Trophoblast cell (in vitro differentiated cells and primary cell): ENCODE data around the gene ZNF383.
"Not testable (repeated sequence)": the region's sequence is repeated elsewhere in the genome, so short reads cannot be mapped to it uniquely, and the experiment has no call there.

Experiments
- DNase-seq, 2 donors: peaks; one replicate each; pipeline ENCODE4 v3.0.0-alpha.2; 2016
- H2AFZ ChIP-seq: 2 replicates; pipeline ENCODE4 v1.6.1; 2013; ENCODE audit warnings: low read length, moderate library complexity, mild to moderate bottlenecking; ENCODE audit not compliant: insufficient read depth, poor library complexity
- H2AK5ac ChIP-seq: 2 replicates; pipeline ENCODE4 v1.6.1; 2013; ENCODE audit warnings: mild to moderate bottlenecking, low read length
- H2BK120ac ChIP-seq: 2 replicates; pipeline ENCODE4 v1.6.1; 2013; ENCODE audit warnings: low read length, mild to moderate bottlenecking, moderate library complexity; ENCODE audit not compliant: insufficient read depth, poor library complexity
- H2BK12ac ChIP-seq: 2 replicates; pipeline ENCODE4 v1.6.1; 2013; ENCODE audit warnings: mild to moderate bottlenecking, low read length, moderate library complexity
- H2BK5ac ChIP-seq: 2 replicates; pipeline ENCODE4 v1.6.1; 2013; ENCODE audit warnings: low read length, low read depth, moderate library complexity, mild to moderate bottlenecking; ENCODE audit not compliant: poor library complexity
- H3K14ac ChIP-seq: 2 replicates; pipeline ENCODE4 v1.6.1; 2013; ENCODE audit warnings: mild to moderate bottlenecking, low read length
- H3K18ac ChIP-seq: 2 replicates; pipeline ENCODE4 v1.6.1; 2013; ENCODE audit warnings: mild to moderate bottlenecking, low read length
- H3K23ac ChIP-seq: 2 replicates; pipeline ENCODE4 v1.6.1; 2013; ENCODE audit warnings: low read length
- H3K27ac ChIP-seq: 2 replicates; pipeline ENCODE4 v1.5.1; 2013; ENCODE audit warnings: low read depth, mild to moderate bottlenecking, inconsistent platforms, low read length, moderate library complexity
- H3K27me3 ChIP-seq: 2 replicates; pipeline ENCODE4 v1.6.1; 2013; ENCODE audit warnings: inconsistent platforms, mild to moderate bottlenecking, low read length, moderate library complexity; ENCODE audit not compliant: insufficient read depth
- H3K36me3 ChIP-seq, 2 experiments: 1 replicate in 1 of 2; 2 replicates in 1 of 2; pipeline ENCODE4 v1.6.1; 2013; ENCODE audit warnings: low read length in 2 of 2, mild to moderate bottlenecking in 2 of 2, moderate library complexity in 1 of 2; ENCODE audit not compliant: insufficient read depth in 2 of 2, control insufficient read depth in 1 of 2
- H3K4ac ChIP-seq: 2 replicates; pipeline ENCODE4 v1.6.1; 2013; ENCODE audit warnings: low read depth, mild to moderate bottlenecking, low read length, moderate library complexity
- H3K4me1 ChIP-seq, 2 experiments: 1 replicate in 1 of 2; 2 replicates in 1 of 2; pipeline ENCODE4 v1.6.1; 2013; ENCODE audit warnings: low read length in 2 of 2, mild to moderate bottlenecking in 2 of 2, moderate library complexity in 1 of 2; ENCODE audit not compliant: insufficient read depth in 2 of 2, control insufficient read depth in 1 of 2
- H3K4me2 ChIP-seq: 2 replicates; pipeline ENCODE4 v1.6.1; 2013; ENCODE audit warnings: inconsistent platforms, mild to moderate bottlenecking, low read length, moderate library complexity
- H3K4me3 ChIP-seq: 2 replicates; pipeline ENCODE4 v1.5.1; 2013; ENCODE audit warnings: mild to moderate bottlenecking, low read depth, low read length, inconsistent platforms
- H3K79me1 ChIP-seq: one replicate; pipeline ENCODE4 v1.6.1; 2013; ENCODE audit warnings: low read length
- H3K79me2 ChIP-seq: 2 replicates; pipeline ENCODE4 v1.6.1; 2013; ENCODE audit warnings: low read length, mild to moderate bottlenecking; ENCODE audit not compliant: control insufficient read depth, insufficient read depth, poor library complexity
- H3K9ac ChIP-seq: 2 replicates; pipeline ENCODE4 v1.6.1; 2013; ENCODE audit warnings: mild to moderate bottlenecking, low read length
- H3K9me3 ChIP-seq: 2 replicates; pipeline ENCODE4 v1.6.1; 2013; ENCODE audit warnings: low read depth, mild to moderate bottlenecking, control low read depth, inconsistent platforms, low read length; ENCODE audit not compliant: insufficient read depth
- H4K12ac ChIP-seq: 2 replicates; pipeline ENCODE4 v1.6.1; 2013; ENCODE audit warnings: low read depth, mild to moderate bottlenecking, low read length, moderate library complexity
- H4K8ac ChIP-seq: 2 replicates; pipeline ENCODE4 v1.6.1; 2013; ENCODE audit warnings: low read depth, mild to moderate bottlenecking, low read length, moderate library complexity
- H4K91ac ChIP-seq: one replicate; pipeline ENCODE4 v1.6.1; 2013; ENCODE audit warnings: low read depth, mild to moderate bottlenecking, low read length, moderate library complexity
- WGBS: extraction: QIAGEN DNeasy Blood & Tissue Kit; methylation state at CpG from one replicate; pipeline ENCODE4 v1.1.7; 2013; ENCODE audit warnings: missing lambda C conversion rate; ENCODE audit not compliant: insufficient read length, insufficient coverage; ENCODE audit errors: extremely low coverage; 5-methylcytosine and 5-hydroxymethylcytosine counted together

The ZNF383 gene

GRCh38 chr19:37243206-37243632 lies 25.2 kb downstream of the ZNF383 start:
- H3K9me3 ChIP-seq, result peaks cover 16% of the 10 kb centered on the region
- H3K23ac ChIP-seq, result no peak overlapping the region
- no peak overlapping the region for H2BK12ac ChIP-seq
- no peak overlapping the region for H2BK120ac ChIP-seq
- H2AK5ac ChIP-seq, result no peak overlapping the region
- no peak overlapping the region for H3K4ac ChIP-seq
- H3K14ac ChIP-seq, result no peak overlapping the region
- no peak overlapping the region for H3K18ac ChIP-seq
- DNase-seq, result peak in 1 of 2 donors; percentile 3
- H4K91ac ChIP-seq, result no peak overlapping the region
- H4K12ac ChIP-seq, result no peak overlapping the region
- peaks cover 28 to 30% of the 10 kb centered on the region in 2 experiments for H3K36me3 ChIP-seq
- H2AFZ ChIP-seq, result no peak overlapping the region
- H3K79me1 ChIP-seq, result no peaks in the 10 kb centered on the region
- no peak overlapping the region for H3K27ac ChIP-seq
- no CpG with 5 or more reads among the region's 4 CpGs for whole genome bisulfite sequencing
- no peaks in the 10 kb centered on the region for H3K79me2 ChIP-seq
- no peaks in the 10 kb centered on the region for H3K27me3 ChIP-seq
- no peaks in the 10 kb centered on the region for H3K4me1 ChIP-seq
- H3K9ac ChIP-seq, result no peak overlapping the region
- no peak overlapping the region for H4K8ac ChIP-seq
- no peak overlapping the region for H2BK5ac ChIP-seq
- H3K4me2 ChIP-seq, result no peak overlapping the region
- H3K4me3 ChIP-seq, result no peak overlapping the region

GRCh38 chr19:37251308-37252229 lies 33.6 kb downstream of the ZNF383 start:
- H3K4ac ChIP-seq, result no peak overlapping the region
- H3K27me3 ChIP-seq, result no peaks in the 10 kb centered on the region
- peak overlapping the region; percentile 70 for H3K9ac ChIP-seq
- H3K79me2 ChIP-seq, result no peaks in the 10 kb centered on the region
- peaks cover 22% of the 10 kb centered on the region for H3K9me3 ChIP-seq
- no peak overlapping the region for H4K8ac ChIP-seq
- H3K4me1 ChIP-seq, result no peaks in the 10 kb centered on the region
- H3K14ac ChIP-seq, result peak overlapping the region; percentile 69
- H2BK5ac ChIP-seq, result no peak overlapping the region
- no peak overlapping the region for H2BK12ac ChIP-seq
- H4K12ac ChIP-seq, result peak overlapping the region; percentile 69
- no peaks in the 10 kb centered on the region for H3K79me1 ChIP-seq
- no peak overlapping the region for H3K27ac ChIP-seq
- H3K36me3 ChIP-seq, result peaks cover 0 to 2% of the 10 kb centered on the region in 2 experiments
- peak overlapping the region; percentile 73 for H3K4me3 ChIP-seq
- peak; percentile 85 to 87 for DNase-seq
- WGBS, result no CpG with 5 or more reads among the region's 39 CpGs
- H2AFZ ChIP-seq, result peak overlapping the region; percentile 30
- no peak overlapping the region for H2AK5ac ChIP-seq
- H3K4me2 ChIP-seq, result peak overlapping the region; percentile 45
- no peak overlapping the region for H2BK120ac ChIP-seq
- no peak overlapping the region for H3K18ac ChIP-seq
- H3K23ac ChIP-seq, result no peak overlapping the region
- H4K91ac ChIP-seq, result no peak overlapping the region

DNA sequence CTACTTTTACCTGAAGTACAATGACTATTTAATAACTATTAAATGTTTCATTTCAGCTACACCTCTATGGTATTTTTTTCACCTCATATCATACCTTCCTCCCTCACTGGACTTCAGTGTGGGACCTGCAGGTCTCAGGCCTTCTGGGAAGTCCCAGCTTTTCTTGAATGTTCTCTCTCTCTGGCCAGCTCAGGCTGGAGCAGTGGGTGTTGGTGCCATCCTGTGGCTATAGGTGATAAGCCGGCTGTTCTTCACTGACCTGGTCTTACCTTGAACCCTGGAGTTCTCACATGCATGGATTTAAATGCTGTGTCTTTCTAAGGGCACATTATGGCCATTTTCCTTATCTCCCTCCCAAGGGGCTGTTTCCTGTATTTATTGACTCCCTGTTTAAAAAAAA lies 45.0 kb downstream of the ZNF383 start:
- not testable (repeated sequence) for H2BK5ac ChIP-seq, H2AFZ ChIP-seq, H3K4me1 ChIP-seq, H3K79me2 ChIP-seq, DNase-seq, H3K4me3 ChIP-seq, H3K18ac ChIP-seq, H3K27me3 ChIP-seq, H3K27ac ChIP-seq, H3K23ac ChIP-seq, H4K91ac ChIP-seq, H3K14ac ChIP-seq, H2BK120ac ChIP-seq, H3K4me2 ChIP-seq, H4K8ac ChIP-seq, H3K9me3 ChIP-seq, H3K4ac ChIP-seq, H3K79me1 ChIP-seq, H4K12ac ChIP-seq, H3K9ac ChIP-seq, H2AK5ac ChIP-seq, H3K36me3 ChIP-seq, H2BK12ac ChIP-seq
- WGBS, result no CpG with 5 or more reads among the region's 1 CpG

DNA sequence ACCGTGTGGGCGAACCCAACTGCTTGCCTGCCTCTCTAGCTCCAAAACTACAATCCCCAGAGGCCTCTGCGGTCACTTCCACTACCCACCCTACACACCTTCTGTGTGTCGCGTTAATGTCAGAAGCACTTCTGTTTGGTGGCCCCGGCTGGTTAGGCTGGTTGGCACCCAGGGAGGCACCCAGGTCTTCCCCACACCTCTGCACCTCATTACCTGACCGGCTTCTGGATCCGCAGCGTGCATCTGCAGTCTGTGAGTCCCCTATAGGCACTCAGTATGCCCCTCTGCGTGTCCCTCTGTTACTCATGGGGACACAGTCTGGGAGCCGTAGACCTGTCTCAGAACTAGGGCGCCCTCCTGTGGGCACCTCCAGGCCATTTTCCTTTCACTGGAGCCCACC lies 49.0 kb downstream of the ZNF383 start:
- WGBS, result no CpG with 5 or more reads among the region's 12 CpGs
- not testable (repeated sequence) for H3K4ac ChIP-seq, H3K14ac ChIP-seq, H4K91ac ChIP-seq, H3K79me2 ChIP-seq, H3K4me2 ChIP-seq, H2BK5ac ChIP-seq, H3K36me3 ChIP-seq, H2BK12ac ChIP-seq, H3K9ac ChIP-seq, H2BK120ac ChIP-seq, H3K4me3 ChIP-seq, H2AK5ac ChIP-seq, H3K27me3 ChIP-seq, DNase-seq, H3K18ac ChIP-seq, H3K27ac ChIP-seq, H4K12ac ChIP-seq, H3K9me3 ChIP-seq, H4K8ac ChIP-seq, H2AFZ ChIP-seq, H3K23ac ChIP-seq, H3K79me1 ChIP-seq, H3K4me1 ChIP-seq
